IMR-90 (cell line): ENCODE measurements around the gene RAB12.

Source experiments
- CEBPB ChIP-seq: IDR thresholded peaks from 2 replicates; pipeline ENCODE4 v1.6.1; 2012; ENCODE audit warnings: low read depth, low read length, improper control_type of control experiment
- ELK1 ChIP-seq: fragments of 150-350 bp; IDR thresholded peaks from 2 replicates; pipeline ENCODE4 v1.6.1; 2016; ENCODE audit warnings: low read depth, mild to moderate bottlenecking, low read length, moderate library complexity, borderline replicate concordance
- POLR2A ChIP-seq: IDR thresholded peaks from 2 replicates; pipeline ENCODE4 v1.6.1; 2012; ENCODE audit warnings: mild to moderate bottlenecking, low read depth, low read length
- RCOR1 ChIP-seq: IDR thresholded peaks from 2 replicates; pipeline ENCODE4 v1.6.1; 2012; ENCODE audit warnings: mild to moderate bottlenecking, low read length, improper control_type of control experiment; ENCODE audit not compliant: insufficient replicate concordance
- RFX5 ChIP-seq: IDR thresholded peaks from 2 replicates; pipeline ENCODE4 v1.8.0; 2012; ENCODE audit warnings: low read depth, mild to moderate bottlenecking, low read length, moderate library complexity
- SMC3 ChIP-seq: fragments of 150-350 bp; IDR thresholded peaks from 2 replicates; pipeline ENCODE4 v1.6.1; 2016; ENCODE audit warnings: low read depth, mild to moderate bottlenecking, antibody characterized with exemption, low read length, moderate library complexity
- TF ChIP-seq, protein P1 (sequence below): conservative IDR thresholded peaks from 2 replicates; pipeline ENCODE4 v1.5.1; 2012; ENCODE audit warnings: mild to moderate bottlenecking, low read depth, low read length, improper control_type of control experiment

DNA sequence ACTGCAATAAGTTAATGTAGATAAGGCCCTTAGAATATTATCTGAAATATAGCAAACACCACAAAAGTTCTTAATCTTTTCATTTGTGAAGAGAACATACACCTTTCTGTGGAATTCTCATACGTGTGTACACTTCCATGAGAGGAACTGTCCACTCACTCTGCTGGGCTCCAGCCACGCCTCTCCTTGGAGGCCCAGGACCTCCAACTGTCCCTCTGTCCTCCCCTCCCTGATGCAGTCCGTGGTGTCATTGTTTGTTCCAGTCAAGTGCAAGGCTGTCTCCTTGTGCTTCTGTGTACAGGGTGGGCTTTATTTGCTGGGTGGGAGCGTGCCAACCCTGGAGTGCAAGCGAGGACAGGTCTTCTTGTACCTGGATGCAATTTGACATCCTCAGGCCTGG is 8.7 kb downstream of the RAB12 start:
- TF ChIP-seq RCOR1 (no peak), POLR2A (no peak), ELK1 (no peak), RFX5 (no peak), SMC3 (no peak), CEBPB (no peak)
- TF ChIP-seq, protein P1, sequence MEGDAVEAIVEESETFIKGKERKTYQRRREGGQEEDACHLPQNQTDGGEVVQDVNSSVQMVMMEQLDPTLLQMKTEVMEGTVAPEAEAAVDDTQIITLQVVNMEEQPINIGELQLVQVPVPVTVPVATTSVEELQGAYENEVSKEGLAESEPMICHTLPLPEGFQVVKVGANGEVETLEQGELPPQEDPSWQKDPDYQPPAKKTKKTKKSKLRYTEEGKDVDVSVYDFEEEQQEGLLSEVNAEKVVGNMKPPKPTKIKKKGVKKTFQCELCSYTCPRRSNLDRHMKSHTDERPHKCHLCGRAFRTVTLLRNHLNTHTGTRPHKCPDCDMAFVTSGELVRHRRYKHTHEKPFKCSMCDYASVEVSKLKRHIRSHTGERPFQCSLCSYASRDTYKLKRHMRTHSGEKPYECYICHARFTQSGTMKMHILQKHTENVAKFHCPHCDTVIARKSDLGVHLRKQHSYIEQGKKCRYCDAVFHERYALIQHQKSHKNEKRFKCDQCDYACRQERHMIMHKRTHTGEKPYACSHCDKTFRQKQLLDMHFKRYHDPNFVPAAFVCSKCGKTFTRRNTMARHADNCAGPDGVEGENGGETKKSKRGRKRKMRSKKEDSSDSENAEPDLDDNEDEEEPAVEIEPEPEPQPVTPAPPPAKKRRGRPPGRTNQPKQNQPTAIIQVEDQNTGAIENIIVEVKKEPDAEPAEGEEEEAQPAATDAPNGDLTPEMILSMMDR = no peak
